Karpas-422 (cell line): Measurements from ENCODE around the gene MAP3K7CL. TPM values are rescaled to one million over a fixed set of nuclear protein-coding genes. Genes with fewer than 3 reads are reported as not detected.

Source experiments
- DNase-seq: peaks from one replicate; pipeline ENCODE4 v3.0.0-alpha.2; 2015
- H2AFZ ChIP-seq: fragments of 200-600 bp; sonication (generic); 2 replicates; pipeline ENCODE4 v1.6.1; 2014; ENCODE audit warnings: antibody characterized with exemption, low read length, mixed read lengths
- H3K27ac ChIP-seq: fragments of 200-600 bp; sonication (generic); 2 replicates; pipeline ENCODE4 v1.5.1; 2014; ENCODE audit warnings: mild to moderate bottlenecking, low read length, moderate library complexity
- H3K27me3 ChIP-seq: fragments of 200-600 bp; sonication (generic); 2 replicates; pipeline ENCODE4 v1.6.1; 2014; ENCODE audit warnings: low read length, mixed read lengths
- H3K36me3 ChIP-seq: fragments of 200-600 bp; sonication (generic); 2 replicates; pipeline ENCODE4 v1.6.1; 2014; ENCODE audit warnings: low read length, mixed read lengths; ENCODE audit not compliant: insufficient read depth
- H3K4me1 ChIP-seq: fragments of 200-600 bp; sonication (generic); 2 replicates; pipeline ENCODE4 v1.6.1; 2014; ENCODE audit warnings: mild to moderate bottlenecking, low read length, mixed read lengths
- H3K4me2 ChIP-seq: fragments of 200-600 bp; sonication (generic); 2 replicates; pipeline ENCODE4 v1.6.1; 2014; ENCODE audit warnings: low read length, low read depth, mild to moderate bottlenecking; ENCODE audit not compliant: poor library complexity, severe bottlenecking
- H3K4me3 ChIP-seq: fragments of 200-600 bp; sonication (generic); 2 replicates; pipeline ENCODE4 v1.5.1; 2014; ENCODE audit warnings: mild to moderate bottlenecking, antibody characterized with exemption, low read length, mixed read lengths
- H3K79me2 ChIP-seq: fragments of 200-600 bp; sonication (generic); 2 replicates; pipeline ENCODE4 v1.6.1; 2014; ENCODE audit warnings: mild to moderate bottlenecking, low read length, mixed read lengths
- H3K9ac ChIP-seq: fragments of 200-600 bp; sonication (generic); 2 replicates; pipeline ENCODE4 v1.6.0; 2014; ENCODE audit warnings: low read length
- H3K9me2 ChIP-seq: fragments of 200-600 bp; sonication (generic), shearing (Covaris generic); replicated peaks from 2 replicates; pipeline ENCODE4 v1.6.0; 2014; ENCODE audit warnings: mild to moderate bottlenecking, low read length, moderate library complexity; ENCODE audit not compliant: insufficient read depth
- H3K9me3 ChIP-seq: fragments of 300-700, 200-600 bp; sonication (generic); 2 replicates; pipeline ENCODE4 v1.6.1; 2014; ENCODE audit warnings: low read length, mixed read lengths
- H4K20me1 ChIP-seq: fragments of 200-600 bp; sonication (generic); 2 replicates; pipeline ENCODE4 v1.6.1; 2014; ENCODE audit warnings: mild to moderate bottlenecking, antibody characterized with exemption, low read length, low read depth; ENCODE audit not compliant: insufficient read depth
- total RNA-seq: library from RNA; depleted of rRNA; stranded (reverse); fragments of >200 nt; shearing (Covaris generic); gene quantifications from 2 replicates; pipeline ENCODE4 v1.2.3, GENCODE V29; 2014; ENCODE audit warnings: low replicate concordance

Gene MAP3K7CL
- total RNA-seq, 1 experiment from 2014 or later: 38.3 TPM

- Histone ChIP-seq H2AFZ (peak overlapping the region; percentile 89), H3K9me3 (peaks cover 5% of the 10 kb centered on the region; the same call in 1 of the 2 replicates), H3K4me3 (peak overlapping the region; percentile 60), H3K4me2 (peak overlapping the region; percentile 70), H4K20me1 (no peaks in the 10 kb centered on the region), H3K9ac (peak overlapping the region; percentile 46), H3K9me2 (no peaks in the 10 kb centered on the region), H3K27me3 (no peaks in the 10 kb centered on the region), H3K27ac (peak overlapping the region; percentile 6; the same call in 1 of the 2 replicates), H3K36me3 (no peaks in the 10 kb centered on the region), H3K4me1 (peaks cover 24% of the 10 kb centered on the region), H3K79me2 (no peaks in the 10 kb centered on the region)
- DNase-seq: peak; percentile 80
Observed at GRCh38 chr21:29195981-29196669, 65.7 kb downstream of the MAP3K7CL start.

- Histone ChIP-seq H3K27me3 (no peaks in the 10 kb centered on the region), H3K9me2 (no peaks in the 10 kb centered on the region), H3K9me3 (peaks cover 9% of the 10 kb centered on the region; the same call in 1 of the 2 replicates), H3K36me3 (no peaks in the 10 kb centered on the region), H3K4me2 (peak overlapping the region; percentile 70), H3K27ac (no peak overlapping the region), H3K4me3 (peak overlapping the region; percentile 60; the same call in 1 of the 2 replicates), H3K79me2 (no peaks in the 10 kb centered on the region), H2AFZ (peak overlapping the region; percentile 89), H4K20me1 (no peaks in the 10 kb centered on the region), H3K9ac (no peak overlapping the region), H3K4me1 (peaks cover 24% of the 10 kb centered on the region)
- DNase-seq: no peak
Observed at GRCh38 chr21:29196670-29197191, 66.3 kb downstream of the MAP3K7CL start.

- DNase-seq: no peak
- Histone ChIP-seq H2AFZ (no peak overlapping the region), H3K4me3 (no peak overlapping the region), H3K27me3 (no peaks in the 10 kb centered on the region), H3K9me2 (no peaks in the 10 kb centered on the region), H3K9me3 (peaks cover 13% of the 10 kb centered on the region; the same call in 1 of the 2 replicates), H4K20me1 (no peaks in the 10 kb centered on the region), H3K9ac (no peak overlapping the region), H3K27ac (no peak overlapping the region), H3K36me3 (no peaks in the 10 kb centered on the region), H3K4me2 (no peak overlapping the region), H3K4me1 (peaks cover 7% of the 10 kb centered on the region), H3K79me2 (no peaks in the 10 kb centered on the region)
Observed at GRCh38 chr21:29201186-29201585, 70.7 kb downstream of the MAP3K7CL start.

- Histone ChIP-seq H3K4me1 (peaks cover 13% of the 10 kb centered on the region), H3K9me2 (no peaks in the 10 kb centered on the region), H3K9ac (no peak overlapping the region), H4K20me1 (no peaks in the 10 kb centered on the region), H3K27me3 (no peaks in the 10 kb centered on the region), H2AFZ (no peak overlapping the region), H3K36me3 (no peaks in the 10 kb centered on the region), H3K79me2 (no peaks in the 10 kb centered on the region), H3K4me3 (no peak overlapping the region), H3K4me2 (no peak overlapping the region), H3K9me3 (peaks cover 13% of the 10 kb centered on the region; the same call in 1 of the 2 replicates), H3K27ac (no peak overlapping the region)
- no peak for DNase-seq
Observed at GRCh38 chr21:29205009-29205408, 74.6 kb downstream of the MAP3K7CL start.

- Histone ChIP-seq H3K4me1 (peaks cover 13% of the 10 kb centered on the region), H3K4me2 (no peak overlapping the region), H3K9me3 (peaks cover 9% of the 10 kb centered on the region; the same call in 1 of the 2 replicates), H3K27ac (no peak overlapping the region), H3K79me2 (no peaks in the 10 kb centered on the region), H3K9ac (no peak overlapping the region), H3K4me3 (no peak overlapping the region), H3K9me2 (no peaks in the 10 kb centered on the region), H3K27me3 (no peaks in the 10 kb centered on the region), H4K20me1 (no peaks in the 10 kb centered on the region), H2AFZ (no peak overlapping the region), H3K36me3 (no peaks in the 10 kb centered on the region)
- DNase-seq: no peak
Observed at GRCh38 chr21:29205988-29206387, 75.5 kb downstream of the MAP3K7CL start.

GRCh38 chr21:29206445-29206844 is 76.0 kb downstream of the MAP3K7CL start:
- H3K36me3 ChIP-seq: no peaks in the 10 kb centered on the region
- H3K79me2 ChIP-seq: no peaks in the 10 kb centered on the region
- peaks cover 13% of the 10 kb centered on the region for H3K4me1 ChIP-seq
- H4K20me1 ChIP-seq: no peaks in the 10 kb centered on the region
- no peak overlapping the region for H3K27ac ChIP-seq
- no peak overlapping the region for H3K4me2 ChIP-seq
- H2AFZ ChIP-seq: no peak overlapping the region
- H3K9me2 ChIP-seq: no peaks in the 10 kb centered on the region
- H3K9me3 ChIP-seq: peaks cover 5% of the 10 kb centered on the region; the same call in 1 of the 2 replicates
- no peaks in the 10 kb centered on the region for H3K27me3 ChIP-seq
- no peak overlapping the region for H3K4me3 ChIP-seq
- DNase-seq: no peak
- H3K9ac ChIP-seq: no peak overlapping the region

GRCh38 chr21:29207201-29207600 is 76.8 kb downstream of the MAP3K7CL start:
- no peak for DNase-seq
- H3K36me3 ChIP-seq: no peaks in the 10 kb centered on the region
- H3K27ac ChIP-seq: no peak overlapping the region
- no peaks in the 10 kb centered on the region for H3K9me2 ChIP-seq
- no peak overlapping the region for H3K4me2 ChIP-seq
- no peak overlapping the region for H3K9ac ChIP-seq
- no peaks in the 10 kb centered on the region for H4K20me1 ChIP-seq
- H3K4me3 ChIP-seq: no peak overlapping the region
- peaks cover 13% of the 10 kb centered on the region for H3K4me1 ChIP-seq
- H3K27me3 ChIP-seq: no peaks in the 10 kb centered on the region
- H3K79me2 ChIP-seq: no peaks in the 10 kb centered on the region
- H3K9me3 ChIP-seq: peaks cover under 1% of the 10 kb centered on the region; the same call in 1 of the 2 replicates
- H2AFZ ChIP-seq: no peak overlapping the region

GRCh38 chr21:29208044-29208681 is 77.7 kb downstream of the MAP3K7CL start:
- H3K9ac ChIP-seq: 0 out of 2 replicates have a peak overlapping the region, but pooled peaks have one; percentile 5

More at GRCh38 chr21:29208044-29208681, 77.7 kb downstream of the MAP3K7CL start:
- H3K4me1 ChIP-seq: peaks cover 13% of the 10 kb centered on the region
- H3K27ac ChIP-seq: no peak overlapping the region
- no peaks in the 10 kb centered on the region for H3K79me2 ChIP-seq
- peak overlapping the region; percentile 49 for H3K4me2 ChIP-seq
- no peaks in the 10 kb centered on the region for H3K36me3 ChIP-seq
- DNase-seq: no peak
- peak overlapping the region; percentile 84 for H2AFZ ChIP-seq
- H3K27me3 ChIP-seq: no peaks in the 10 kb centered on the region
- H3K9me2 ChIP-seq: no peaks in the 10 kb centered on the region
- peak overlapping the region; percentile 11; the same call in 1 of the 2 replicates for H3K4me3 ChIP-seq
- H3K9me3 ChIP-seq: no peaks in the 10 kb centered on the region
- no peaks in the 10 kb centered on the region for H4K20me1 ChIP-seq
